ENCODE data around the gene UGT1A5.

- TF ChIP-seq TAF1 (IDR thresholded peaks at IDR 0.05; ENCODE audit: low read depth) (no peak), YY1 (IDR thresholded peaks at IDR 0.05; ENCODE audit: low read depth) (no peak), FOXM1 (IDR thresholded peaks at IDR 0.05; ENCODE audit: borderline replicate concordance, low read depth) (no peak), ZBTB7A (IDR thresholded peaks at IDR 0.05; ENCODE audit: low read depth) (no peak), EP300 (IDR thresholded peaks at IDR 0.05; ENCODE audit: borderline replicate concordance) (no peak), EGR1 (IDR thresholded peaks at IDR 0.05) (no peak), CREB1 (IDR thresholded peaks at IDR 0.05; ENCODE audit: low read depth) (no peak)
- TF ChIP-seq, protein P1, sequence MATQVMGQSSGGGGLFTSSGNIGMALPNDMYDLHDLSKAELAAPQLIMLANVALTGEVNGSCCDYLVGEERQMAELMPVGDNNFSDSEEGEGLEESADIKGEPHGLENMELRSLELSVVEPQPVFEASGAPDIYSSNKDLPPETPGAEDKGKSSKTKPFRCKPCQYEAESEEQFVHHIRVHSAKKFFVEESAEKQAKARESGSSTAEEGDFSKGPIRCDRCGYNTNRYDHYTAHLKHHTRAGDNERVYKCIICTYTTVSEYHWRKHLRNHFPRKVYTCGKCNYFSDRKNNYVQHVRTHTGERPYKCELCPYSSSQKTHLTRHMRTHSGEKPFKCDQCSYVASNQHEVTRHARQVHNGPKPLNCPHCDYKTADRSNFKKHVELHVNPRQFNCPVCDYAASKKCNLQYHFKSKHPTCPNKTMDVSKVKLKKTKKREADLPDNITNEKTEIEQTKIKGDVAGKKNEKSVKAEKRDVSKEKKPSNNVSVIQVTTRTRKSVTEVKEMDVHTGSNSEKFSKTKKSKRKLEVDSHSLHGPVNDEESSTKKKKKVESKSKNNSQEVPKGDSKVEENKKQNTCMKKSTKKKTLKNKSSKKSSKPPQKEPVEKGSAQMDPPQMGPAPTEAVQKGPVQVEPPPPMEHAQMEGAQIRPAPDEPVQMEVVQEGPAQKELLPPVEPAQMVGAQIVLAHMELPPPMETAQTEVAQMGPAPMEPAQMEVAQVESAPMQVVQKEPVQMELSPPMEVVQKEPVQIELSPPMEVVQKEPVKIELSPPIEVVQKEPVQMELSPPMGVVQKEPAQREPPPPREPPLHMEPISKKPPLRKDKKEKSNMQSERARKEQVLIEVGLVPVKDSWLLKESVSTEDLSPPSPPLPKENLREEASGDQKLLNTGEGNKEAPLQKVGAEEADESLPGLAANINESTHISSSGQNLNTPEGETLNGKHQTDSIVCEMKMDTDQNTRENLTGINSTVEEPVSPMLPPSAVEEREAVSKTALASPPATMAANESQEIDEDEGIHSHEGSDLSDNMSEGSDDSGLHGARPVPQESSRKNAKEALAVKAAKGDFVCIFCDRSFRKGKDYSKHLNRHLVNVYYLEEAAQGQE (IDR thresholded peaks at IDR 0.05; ENCODE audit: low read depth): no peak
Measured at GRCh38 chr2:233684640-233685039, 28.1 kb upstream of the UGT1A5 start.

All from Ishikawa (cell line).